Measurements from ENCODE around the gene KDELR1. TPM values are rescaled to one million over a fixed set of nuclear protein-coding genes. Genes with fewer than 3 reads are reported as not detected.

The KDELR1 gene
- total and polyA plus RNA-seq, 2 donors (not counting 3 experiments of a cell fraction or from before 2014, with no cell fraction given), result 199 to 224 TPM

- Histone ChIP-seq H3K36me3 (ENCODE audit: control insufficient read depth in 2 of 2, extremely low read depth in 1 of 2, insufficient read depth in 2 of 2, low read length in 2 of 2) (no peaks in the 10 kb centered on the region), H3K79me2 (ENCODE audit: control insufficient read depth, insufficient read depth, low read length) (no peaks in the 10 kb centered on the region), H3K27me3 (ENCODE audit: control insufficient read depth in 2 of 2, insufficient read depth in 2 of 2, low read length in 2 of 2) (no peaks in the 10 kb centered on the region), H2AFZ (ENCODE audit: low read depth, low read length) (no peak overlapping the region), H3K9ac (replicated peaks; ENCODE audit: extremely low read depth, insufficient read depth, low read length) (no peak overlapping the region), H3K4me3 (replicated peaks in 1 of 3; ENCODE audit: insufficient read depth in 1 of 3, low read depth in 1 of 3, low read length in 3 of 3) (no peak overlapping the region), H3K27ac (ENCODE audit: insufficient read depth, low read depth, low read length) (no peak overlapping the region), H3K9me3 (replicated peaks; ENCODE audit: control insufficient read depth, insufficient read depth, low read length) (no peaks in the 10 kb centered on the region), H3K9me1 (replicated peaks; ENCODE audit: control insufficient read depth, extremely low read depth, insufficient read depth, low read length) (no peaks in the 10 kb centered on the region), H3K4me2 (ENCODE audit: insufficient read depth, low read length) (no peak overlapping the region), H3K4me1 (ENCODE audit: control insufficient read depth, extremely low read depth, insufficient read depth, low read length) (peaks cover 2% of the 10 kb centered on the region), H4K20me1 (replicated peaks; ENCODE audit: control insufficient read depth, extremely low read depth, insufficient read depth, low read length) (no peaks in the 10 kb centered on the region)
- TF ChIP-seq FOS (IDR thresholded peaks at IDR 0.05; ENCODE audit: borderline replicate concordance, insufficient read depth, low read length) (no peak), JUN (IDR thresholded peaks at IDR 0.05; ENCODE audit: borderline replicate concordance, insufficient read depth, insufficient read length, low read depth) (no peak)
- FAIRE-seq (peak; percentile 99), DNase-seq (ENCODE audit: low read depth, low spot score) (peak; percentile 61)
- dilution Hi-C loops (cut with MboI; ENCODE audit: extremely low pct_ligation_motif_present, low sequenced_read_pairs), result no loop called here
- CTCF ChIA-PET, result interaction anchor here (0.7 to 2.5 kb wide), 4 partner anchors 13 to 181 kb away, joined by 3 to 12 read pairs (median 6); partner anchors contain the start of gene KDELR1
- BruUV-seq (replicated peaks), result no TSS peak
- POLR2A ChIA-PET, result no interaction called here
- intact Hi-C loops (cut with micrococcal nuclease), result no loop called here
Measured at GRCh38 chr19:48403606-48404005, 12.3 kb upstream of the KDELR1 start.

GRCh38 chr19:48401287-48401686 is 9.9 kb upstream of the KDELR1 start:
- Histone ChIP-seq H3K4me1 (ENCODE audit: control insufficient read depth, extremely low read depth, insufficient read depth, low read length) (peaks cover 10% of the 10 kb centered on the region), H3K79me2 (ENCODE audit: control insufficient read depth, insufficient read depth, low read length) (no peaks in the 10 kb centered on the region), H3K27ac (ENCODE audit: insufficient read depth, low read depth, low read length) (no peak overlapping the region), H3K27me3 (ENCODE audit: control insufficient read depth in 2 of 2, insufficient read depth in 2 of 2, low read length in 2 of 2) (peaks cover 0 to 4% of the 10 kb centered on the region in 2 experiments), H3K9me3 (replicated peaks; ENCODE audit: control insufficient read depth, insufficient read depth, low read length) (no peaks in the 10 kb centered on the region), H2AFZ (ENCODE audit: low read depth, low read length) (no peak overlapping the region), H3K4me3 (replicated peaks in 1 of 3; ENCODE audit: insufficient read depth in 1 of 3, low read depth in 1 of 3, low read length in 3 of 3) (no peak overlapping the region), H3K9ac (replicated peaks; ENCODE audit: extremely low read depth, insufficient read depth, low read length) (no peak overlapping the region), H3K4me2 (ENCODE audit: insufficient read depth, low read length) (no peak overlapping the region), H3K9me1 (replicated peaks; ENCODE audit: control insufficient read depth, extremely low read depth, insufficient read depth, low read length) (no peaks in the 10 kb centered on the region), H4K20me1 (replicated peaks; ENCODE audit: control insufficient read depth, extremely low read depth, insufficient read depth, low read length) (no peaks in the 10 kb centered on the region), H3K36me3 (ENCODE audit: control insufficient read depth in 2 of 2, extremely low read depth in 1 of 2, insufficient read depth in 2 of 2, low read length in 2 of 2) (no peaks in the 10 kb centered on the region)
- FAIRE-seq (no peak), DNase-seq (ENCODE audit: low read depth, low spot score) (no peak)
- TF ChIP-seq POLR2A (IDR thresholded peaks at IDR 0.05; ENCODE audit: low read depth, low read length) (no peak), CTCF (IDR thresholded peaks at IDR 0.05; ENCODE audit: extremely low read depth in 1 of 2, insufficient read depth in 1 of 2, low read depth in 1 of 2, low read length in 2 of 2) (no peak), JUN (IDR thresholded peaks at IDR 0.05; ENCODE audit: borderline replicate concordance, insufficient read depth, insufficient read length, low read depth) (no peak), GATA2 (IDR thresholded peaks at IDR 0.05; ENCODE audit: insufficient read depth, insufficient read length, low read depth, low read length) (no peak), MYC (IDR thresholded peaks at IDR 0.05; ENCODE audit: low read depth, low read length) (no peak), EZH2 (IDR thresholded peaks at IDR 0.05; ENCODE audit: borderline replicate concordance, low read depth, low read length, severe bottlenecking) (no peak), POLR2AphosphoS5 (IDR thresholded peaks at IDR 0.05; ENCODE audit: insufficient read depth, low read depth, low read length) (no peak), FOS (IDR thresholded peaks at IDR 0.05; ENCODE audit: borderline replicate concordance, insufficient read depth, low read length) (no peak), MAX (IDR thresholded peaks at IDR 0.05; ENCODE audit: insufficient read depth, insufficient read length) (no peak)
- ChIA-PET POLR2A (interaction anchor here (0.6 kb wide), 1 partner anchor 86 kb away, joined by 3 read pairs; no protein-coding TSS in a partner anchor), CTCF (interaction anchor here (0.7 to 3.1 kb wide), 3 partner anchors 10 to 44 kb away, joined by 3 to 22 read pairs (median 3); partner anchors contain the start of gene KDELR1)
- dilution Hi-C loops (cut with MboI; ENCODE audit: extremely low pct_ligation_motif_present, low sequenced_read_pairs) (no loop called here), intact Hi-C loops (cut with micrococcal nuclease) (no loop called here)
- BruUV-seq (replicated peaks), result no TSS peak
